NCI-H146 treated with DMSO at 0.1 percent for 48 hours (cell line): ENCODE data around the gene DCC.

Source experiments
- DNase-seq: peaks from one replicate; lab custom pipeline; 2025; ENCODE audit not compliant: unreplicated experiment; lab: John Stamatoyannopoulos, UW

The DCC gene

GRCh38 chr18:52781113-52781512 is 441.1 kb downstream of the DCC start:
- no peak for DNase-seq

GRCh38 chr18:52791321-52791720 is 451.3 kb downstream of the DCC start:
- no peak for DNase-seq

- no peak for DNase-seq
Observed at GRCh38 chr18:52812834-52813233, 472.8 kb downstream of the DCC start.

DNA sequence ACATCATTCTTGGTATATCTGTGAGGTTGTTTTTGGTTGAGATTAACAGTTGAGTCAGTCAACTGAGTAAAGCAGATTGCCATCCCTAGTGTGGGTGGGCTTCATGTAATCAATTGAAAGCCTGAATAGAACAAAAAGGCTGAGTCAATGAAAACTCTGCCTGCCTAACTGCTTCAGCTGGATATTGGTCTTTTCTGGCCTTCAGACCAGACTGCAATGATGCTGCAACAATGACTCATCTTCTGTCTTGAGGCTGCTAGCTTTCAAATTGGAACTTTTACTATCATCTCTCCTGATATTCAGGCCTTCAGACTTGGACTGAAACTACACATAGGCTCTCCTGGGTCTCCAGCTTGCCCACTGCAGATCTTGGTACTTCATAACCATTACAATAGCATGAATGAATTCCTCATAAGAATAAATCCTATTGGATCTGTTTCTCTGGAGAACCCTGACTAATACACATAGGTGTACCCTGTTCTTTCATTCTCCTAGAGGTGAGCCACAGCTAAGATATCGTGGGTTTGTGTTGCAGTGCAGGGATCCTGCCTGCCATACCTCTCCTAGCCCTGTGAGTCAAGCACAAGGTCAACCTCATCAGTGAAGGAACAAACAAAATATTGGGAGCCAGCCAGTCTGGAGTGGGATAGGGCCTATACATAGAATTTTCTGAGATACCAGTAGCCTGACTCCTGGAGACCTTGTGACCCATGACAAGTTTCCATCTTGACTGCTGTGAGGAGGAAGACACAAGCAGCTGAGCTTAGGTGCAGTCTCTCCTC is 473.8 kb downstream of the DCC start:
- no peak for DNase-seq

DNA sequence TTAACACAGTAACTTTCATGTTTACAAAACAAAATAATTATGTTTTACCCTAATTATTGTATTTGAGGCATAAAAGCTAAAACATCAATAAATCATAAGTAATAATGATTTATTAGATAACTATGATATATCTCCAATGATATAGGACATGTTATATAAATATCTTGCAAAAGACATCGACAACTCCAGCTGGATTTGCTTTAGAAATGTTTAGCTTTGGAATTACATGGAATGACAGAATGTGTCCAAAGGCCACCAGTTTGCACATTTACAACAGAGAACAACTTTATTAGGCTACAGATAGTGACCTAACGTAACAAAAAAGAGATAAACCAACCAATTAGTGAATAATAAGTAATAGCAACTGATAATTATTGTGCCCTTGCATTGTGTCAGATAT is 475.7 kb downstream of the DCC start:
- no peak for DNase-seq

DNA sequence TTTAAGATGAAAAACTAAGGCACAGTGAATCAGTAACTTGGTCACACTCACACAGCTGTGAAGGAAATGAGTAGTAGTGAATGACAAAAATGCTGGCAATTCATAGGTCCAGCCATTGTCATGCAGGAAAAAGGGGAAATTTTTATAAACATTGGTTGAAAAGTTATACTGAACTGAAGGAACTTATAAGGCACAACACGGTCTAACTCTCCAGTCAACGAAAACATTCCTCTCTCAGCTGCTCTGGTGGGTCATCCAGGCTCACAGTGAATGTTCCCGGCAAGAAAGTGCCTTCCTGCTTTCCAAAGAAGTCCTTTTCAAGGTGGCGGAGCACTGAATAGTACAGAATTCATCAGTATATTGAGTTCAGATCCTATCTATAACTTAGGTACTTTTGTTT is 476.1 kb downstream of the DCC start:
- no peak for DNase-seq

DNA sequence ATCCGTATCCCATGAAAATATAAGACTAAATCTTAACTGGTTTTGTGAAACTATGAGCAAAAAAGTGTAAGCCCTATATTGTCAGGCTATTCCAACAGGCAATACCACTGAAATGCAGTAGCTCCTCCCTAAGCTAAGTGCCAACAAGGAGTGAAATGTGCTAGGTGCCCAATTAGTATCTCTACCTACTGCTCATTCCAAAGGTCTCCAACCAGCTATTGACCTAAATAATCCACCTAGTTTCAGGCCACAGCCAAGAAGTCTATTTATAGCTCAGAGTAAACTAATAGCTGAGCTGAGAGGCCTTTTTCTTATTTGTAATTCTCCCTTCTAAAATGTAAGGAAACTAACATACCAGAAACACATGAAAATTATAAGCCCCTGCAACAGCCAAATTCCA is 482.2 kb downstream of the DCC start:
- DNase-seq = no peak

DNA sequence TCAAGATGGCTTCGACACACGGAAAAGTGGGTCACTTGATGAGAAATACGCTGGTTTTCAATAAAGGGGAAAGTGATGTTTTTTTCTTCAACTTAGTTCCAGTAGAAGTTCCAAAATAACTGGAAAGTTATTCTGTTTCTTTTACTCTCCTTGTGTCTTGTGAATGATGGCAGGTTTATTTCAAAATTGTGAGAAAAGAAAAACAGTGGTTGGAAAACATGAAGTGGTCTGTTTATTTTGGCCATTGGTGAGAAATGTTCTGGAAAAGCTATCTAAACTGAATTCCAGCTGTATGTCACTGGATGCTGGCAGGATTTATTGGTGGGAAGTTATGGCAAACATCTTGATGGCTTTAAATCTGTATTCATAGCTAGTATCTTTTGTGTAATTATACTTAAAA is 484.1 kb downstream of the DCC start:
- no peak for DNase-seq

DNA sequence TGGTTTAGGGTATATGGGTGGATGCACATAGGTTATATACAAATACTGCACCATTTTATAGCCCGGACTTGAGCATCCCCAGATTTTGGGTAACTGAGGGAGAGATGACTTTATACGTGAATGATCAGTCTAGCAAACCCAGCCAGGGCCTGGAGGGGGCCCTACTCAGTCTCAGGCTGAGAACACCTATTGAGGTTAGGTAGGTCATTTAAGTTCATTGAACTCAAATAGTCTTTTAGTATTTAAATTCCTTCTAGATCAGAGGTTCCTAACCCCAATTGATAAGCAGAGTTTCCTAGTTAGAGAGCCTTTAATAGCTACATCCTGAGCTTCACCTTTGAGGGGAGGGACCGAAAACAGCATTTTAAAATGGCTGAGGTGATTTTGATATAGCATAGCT is 487.0 kb downstream of the DCC start:
- DNase-seq = no peak

- DNase-seq = no peak
Observed at GRCh38 chr18:52829320-52829719, 489.3 kb downstream of the DCC start.

GRCh38 chr18:52829876-52830405 is 489.9 kb downstream of the DCC start:
- no peak for DNase-seq

- no peak for DNase-seq
Observed at GRCh38 chr18:52844323-52844722, 504.3 kb downstream of the DCC start.

GRCh38 chr18:52845036-52845435 is 505.0 kb downstream of the DCC start:
- no peak for DNase-seq

DNA sequence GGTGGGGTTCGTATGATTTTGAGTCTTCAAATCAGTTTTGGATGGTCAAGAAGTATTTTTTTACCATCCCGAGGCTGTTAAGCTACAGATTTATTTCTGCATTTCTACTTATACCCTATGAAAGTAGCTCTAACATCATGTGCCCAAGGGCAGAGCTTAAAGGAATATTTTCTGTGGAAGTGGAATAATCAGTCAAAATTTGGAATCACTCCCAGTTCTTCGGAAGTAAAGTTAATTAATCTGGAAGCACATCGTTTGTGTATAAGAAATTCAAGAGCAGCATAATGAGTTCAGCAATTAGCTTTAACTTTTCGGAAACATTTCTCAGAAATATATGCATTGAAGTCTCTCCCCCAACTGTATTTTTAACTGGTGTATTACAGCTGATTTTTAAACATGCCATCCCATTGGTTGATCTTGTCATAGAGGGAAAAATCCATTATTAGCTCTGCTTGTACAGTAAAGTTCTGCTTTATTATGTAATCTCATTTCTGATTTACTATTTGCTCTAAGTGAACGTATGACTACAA is 510.1 kb downstream of the DCC start:
- DNase-seq = no peak

DNA sequence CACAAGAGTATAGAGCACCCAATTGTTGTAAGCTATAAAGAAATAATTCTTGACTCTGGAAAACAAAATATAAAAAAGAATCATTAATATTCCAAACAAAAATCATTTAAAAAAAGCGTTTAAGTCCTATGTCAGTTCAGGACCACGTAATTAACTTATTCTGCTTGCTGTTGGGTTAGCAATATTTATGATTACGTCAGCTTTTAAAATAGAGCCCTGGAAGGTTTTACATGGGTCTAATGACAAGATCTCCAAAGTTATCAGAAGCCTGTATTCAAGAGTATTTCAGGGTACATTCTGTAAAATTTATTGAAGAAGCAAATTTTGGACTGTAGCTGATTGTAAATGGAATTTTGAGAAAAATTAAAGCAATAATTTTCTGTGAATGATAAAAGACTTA is 521.6 kb downstream of the DCC start:
- DNase-seq = no peak

- no peak for DNase-seq
Observed at GRCh38 chr18:52869349-52869923, 529.4 kb downstream of the DCC start.

- peak; percentile 26 for DNase-seq
Observed at GRCh38 chr18:52869942-52870907, 530.2 kb downstream of the DCC start.

GRCh38 chr18:52874774-52875173 is 534.8 kb downstream of the DCC start:
- DNase-seq = no peak

- DNase-seq = no peak
Observed at GRCh38 chr18:52875725-52876124, 535.7 kb downstream of the DCC start.

GRCh38 chr18:52888014-52888413 is 548.0 kb downstream of the DCC start:
- peak; percentile 7 for DNase-seq

GRCh38 chr18:52894801-52895200 is 554.8 kb downstream of the DCC start:
- DNase-seq = no peak
